Measurements from ENCODE around the gene PXN. TPM values are rescaled to one million over a fixed set of nuclear protein-coding genes. Genes with fewer than 3 reads are reported as not detected.
"Not testable (repeated sequence)": the region's sequence is repeated elsewhere in the genome, so short reads cannot be mapped to it uniquely, and the experiment has no call there.

The PXN gene
- total and polyA plus RNA-seq, 8 donors, result 27.2 to 129 (median 49.0) TPM

GRCh38 chr12:120257041-120257821 is 8.3 kb downstream of the PXN start:
- Histone ChIP-seq H3K27ac (peak overlapping the region; percentile 73 to 88 (median 85)), H3K36me3 (peaks cover 0 to 11% (median 5%) of the 10 kb centered on the region in 4 donors), H3K9me3 (no peaks in the 10 kb centered on the region), H3K4me3 (no peak overlapping the region), H3K4me1 (peaks cover 49 to 100% (median 78%) of the 10 kb centered on the region in 4 donors), H3K27me3 (no peaks in the 10 kb centered on the region)
- DNase-seq, result peak; percentile 42 to 92
- intact Hi-C loops (cut with DNase I; ENCODE audit: low total_unique reads), result no loop called here
- WGBS, 5 donors, result 5 to 35% (median 22%) methylated on average over 6 to 9 of the region's 9 CpGs
- no peak for TF ChIP-seq EP300 (IDR thresholded peaks at IDR 0.05)
- peak in 1 of 7 experiments; percentile 8 for TF ChIP-seq CTCF (IDR thresholded peaks at IDR 0.05)
- peak; percentile 27 to 50 (median 43) for TF ChIP-seq POLR2AphosphoS5 (IDR thresholded peaks at IDR 0.05)
- TF ChIP-seq POLR2A (IDR thresholded peaks at IDR 0.05), result no peak

- peak overlapping the region in 4 of 5 donors; percentile 77 to 88 (median 86) for H3K27ac ChIP-seq
Observed at GRCh38 chr12:120254809-120255208, 10.7 kb downstream of the PXN start.

GRCh38 chr12:120253313-120253712 is 12.2 kb downstream of the PXN start:
- H3K27me3 ChIP-seq; H3K9me3 ChIP-seq; intact Hi-C loops (cut with DNase I; ENCODE audit: low total_unique reads); DNase-seq; H3K4me3 ChIP-seq: not testable (repeated sequence)
- WGBS, 5 donors, result 68 to 82% (median 79%) methylated on average over 6 of the region's 6 CpGs
- Histone ChIP-seq H3K36me3 (peaks cover 0 to 11% (median 5%) of the 10 kb centered on the region in 4 donors), H3K4me1 (peaks cover 61 to 100% (median 84%) of the 10 kb centered on the region in 4 donors), H3K27ac (peak overlapping the region in 4 of 5 donors; percentile 67 to 88 (median 82))

More at GRCh38 chr12:120254809-120255208, 10.7 kb downstream of the PXN start:
- TF ChIP-seq CTCF (IDR thresholded peaks at IDR 0.05) (no peak), POLR2AphosphoS5 (IDR thresholded peaks at IDR 0.05) (no peak), EP300 (IDR thresholded peaks at IDR 0.05) (no peak), POLR2A (IDR thresholded peaks at IDR 0.05) (no peak)
- no peaks in the 10 kb centered on the region for H3K9me3 ChIP-seq
- WGBS, 5 donors, result 84 to 92% (median 88%) methylated on average over 7 of the region's 7 CpGs
- intact Hi-C loops (cut with DNase I; ENCODE audit: low total_unique reads), result no loop called here
- H3K36me3 ChIP-seq, result peaks cover 0 to 11% (median 5%) of the 10 kb centered on the region in 4 donors
- no peak overlapping the region for H3K4me3 ChIP-seq
- H3K4me1 ChIP-seq, result peaks cover 54 to 100% (median 85%) of the 10 kb centered on the region in 4 donors
- no peak for DNase-seq
- no peaks in the 10 kb centered on the region for H3K27me3 ChIP-seq

- Histone ChIP-seq H3K36me3 (peaks cover 0 to 11% (median 5%) of the 10 kb centered on the region in 4 donors), H3K4me3 (no peak overlapping the region), H3K27ac (peak overlapping the region in 4 of 5 donors; percentile 75 to 88 (median 82)), H3K27me3 (no peaks in the 10 kb centered on the region), H3K4me1 (peaks cover 63 to 100% (median 84%) of the 10 kb centered on the region in 4 donors), H3K9me3 (no peaks in the 10 kb centered on the region)
- intact Hi-C loops (cut with DNase I; ENCODE audit: low total_unique reads), result no loop called here
- DNase-seq, result peak in 1 of 2 donors; percentile 69
- TF ChIP-seq CTCF (IDR thresholded peaks at IDR 0.05) (no peak), POLR2AphosphoS5 (IDR thresholded peaks at IDR 0.05) (peak in 1 of 3 donors; percentile 37)
- 80 to 89% (median 85%) methylated on average over 12 of the region's 12 CpGs for WGBS, 5 donors
Observed at GRCh38 chr12:120252071-120252906, 13.2 kb downstream of the PXN start.

GRCh38 chr12:120251364-120252070 is 14.0 kb downstream of the PXN start:
- H3K9me3 ChIP-seq; H3K4me3 ChIP-seq; DNase-seq; intact Hi-C loops (cut with DNase I; ENCODE audit: low total_unique reads); H3K27me3 ChIP-seq: not testable (repeated sequence)
- Histone ChIP-seq H3K27ac (peak overlapping the region in 4 of 5 donors; percentile 75 to 88 (median 82)), H3K36me3 (peaks cover 0 to 11% (median 5%) of the 10 kb centered on the region in 4 donors), H3K4me1 (peaks cover 62 to 100% (median 84%) of the 10 kb centered on the region in 4 donors)
- WGBS, 5 donors, result 89 to 94% (median 89%) methylated on average over 12 of the region's 12 CpGs

Data from stomach (tissue), 9 donors.